ENCODE data around the gene SYT13.

SYT13 gene

DNA sequence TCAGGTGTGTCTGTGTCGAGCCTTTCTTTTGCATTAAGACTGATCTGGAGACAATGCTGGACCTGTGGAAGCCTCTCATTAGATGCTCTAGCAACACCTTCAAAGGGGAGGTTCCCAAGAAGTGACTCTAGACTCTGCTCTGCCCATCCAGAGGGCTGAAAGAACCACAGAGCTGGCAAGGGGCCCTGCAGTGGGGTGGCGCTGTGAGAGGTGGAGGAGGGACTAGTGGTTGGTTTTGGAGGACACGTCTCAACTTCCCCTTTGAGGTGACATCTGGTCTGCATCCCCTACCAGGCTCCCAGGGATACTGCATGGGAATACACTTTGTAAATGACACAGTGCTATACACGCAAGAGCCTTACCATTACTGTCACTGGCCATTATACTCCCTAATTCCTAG is 34.2 kb upstream of the SYT13 start:
- TF ChIP-seq, protein P1, sequence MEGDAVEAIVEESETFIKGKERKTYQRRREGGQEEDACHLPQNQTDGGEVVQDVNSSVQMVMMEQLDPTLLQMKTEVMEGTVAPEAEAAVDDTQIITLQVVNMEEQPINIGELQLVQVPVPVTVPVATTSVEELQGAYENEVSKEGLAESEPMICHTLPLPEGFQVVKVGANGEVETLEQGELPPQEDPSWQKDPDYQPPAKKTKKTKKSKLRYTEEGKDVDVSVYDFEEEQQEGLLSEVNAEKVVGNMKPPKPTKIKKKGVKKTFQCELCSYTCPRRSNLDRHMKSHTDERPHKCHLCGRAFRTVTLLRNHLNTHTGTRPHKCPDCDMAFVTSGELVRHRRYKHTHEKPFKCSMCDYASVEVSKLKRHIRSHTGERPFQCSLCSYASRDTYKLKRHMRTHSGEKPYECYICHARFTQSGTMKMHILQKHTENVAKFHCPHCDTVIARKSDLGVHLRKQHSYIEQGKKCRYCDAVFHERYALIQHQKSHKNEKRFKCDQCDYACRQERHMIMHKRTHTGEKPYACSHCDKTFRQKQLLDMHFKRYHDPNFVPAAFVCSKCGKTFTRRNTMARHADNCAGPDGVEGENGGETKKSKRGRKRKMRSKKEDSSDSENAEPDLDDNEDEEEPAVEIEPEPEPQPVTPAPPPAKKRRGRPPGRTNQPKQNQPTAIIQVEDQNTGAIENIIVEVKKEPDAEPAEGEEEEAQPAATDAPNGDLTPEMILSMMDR (IDR thresholded peaks at IDR 0.05), result no peak

DNA sequence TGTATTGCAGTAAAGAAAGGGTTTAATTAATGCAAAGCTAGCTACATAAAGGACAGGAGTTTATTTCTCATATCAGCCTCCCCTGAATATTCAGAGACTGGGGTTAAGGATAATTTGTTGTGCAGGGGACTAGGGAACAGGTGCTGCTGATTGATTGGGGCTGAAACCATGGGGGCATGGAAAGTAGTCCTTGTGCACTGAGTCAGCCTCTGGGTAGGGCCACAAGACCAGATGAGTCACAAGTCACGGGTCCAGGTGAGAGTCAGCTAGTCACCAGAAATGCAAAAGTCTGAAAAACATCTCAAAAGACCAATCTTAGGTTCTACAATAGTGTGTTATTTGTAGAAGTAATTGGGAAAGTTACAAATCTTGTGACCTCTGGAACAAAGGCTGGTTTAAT is 32.9 kb upstream of the SYT13 start:
- TF ChIP-seq, protein P1 (IDR thresholded peaks at IDR 0.05), result no peak

DNA sequence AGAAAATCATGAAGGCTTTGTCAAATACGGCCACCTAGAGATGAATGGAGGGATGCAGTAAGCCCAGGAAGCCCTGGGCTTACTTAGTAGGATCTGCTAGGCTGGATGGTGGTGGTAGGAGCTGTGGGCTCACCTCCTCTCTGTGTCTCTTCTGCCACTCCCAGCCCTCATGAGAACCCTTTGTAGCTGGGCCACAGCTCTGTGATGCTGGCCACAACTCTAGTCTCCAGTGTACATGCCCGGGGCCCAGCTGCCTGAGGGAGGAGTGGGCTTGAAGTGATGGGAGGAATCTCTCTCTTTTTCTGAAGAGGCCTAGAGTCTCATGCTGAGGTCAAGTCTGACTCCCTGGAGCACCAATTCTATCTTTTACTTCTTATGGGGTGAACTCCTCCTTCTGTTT is 32.4 kb upstream of the SYT13 start:
- TF ChIP-seq, protein P1 (IDR thresholded peaks at IDR 0.05), result no peak

DNA sequence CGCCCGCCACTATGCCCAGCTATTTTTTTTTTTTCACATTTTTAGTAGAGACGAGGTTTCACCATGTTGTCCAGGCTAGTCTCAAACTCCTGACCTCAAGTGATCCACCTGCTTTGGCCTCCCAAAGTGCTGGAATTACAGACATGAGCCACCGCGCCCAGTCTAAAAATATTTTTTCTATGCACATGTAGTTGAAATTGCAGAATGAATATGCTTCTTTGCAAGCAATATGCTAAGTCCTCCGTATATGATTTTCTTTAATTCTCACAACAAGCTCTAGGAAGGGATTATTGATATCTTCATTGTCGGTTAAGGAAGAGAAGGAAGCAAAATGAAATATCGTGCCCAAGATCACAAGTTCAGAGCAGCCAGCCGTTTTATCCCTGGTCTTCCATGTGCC is 30.1 kb upstream of the SYT13 start:
- TF ChIP-seq, protein P1 (IDR thresholded peaks at IDR 0.05), result no peak

DNA sequence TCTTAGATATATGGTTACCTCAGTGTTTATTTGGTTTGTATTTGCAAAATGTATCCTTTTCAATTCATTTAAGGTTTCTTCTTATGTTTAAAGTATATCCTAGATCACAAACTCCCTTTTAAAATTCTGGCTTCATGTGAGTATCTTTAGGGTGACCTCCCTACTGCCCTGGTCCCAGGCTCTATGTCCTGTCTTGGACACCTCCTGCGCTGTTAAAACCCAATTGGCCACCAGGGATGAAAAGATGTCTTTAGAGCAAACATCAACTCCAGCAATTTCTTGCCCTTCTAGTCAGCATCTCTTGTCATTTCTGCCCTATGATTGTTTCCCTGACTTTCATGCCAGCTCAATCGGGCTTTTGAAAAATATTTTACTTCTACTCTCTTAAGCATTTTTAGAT is 28.8 kb upstream of the SYT13 start:
- TF ChIP-seq, protein P1 (IDR thresholded peaks at IDR 0.05), result no peak

DNA sequence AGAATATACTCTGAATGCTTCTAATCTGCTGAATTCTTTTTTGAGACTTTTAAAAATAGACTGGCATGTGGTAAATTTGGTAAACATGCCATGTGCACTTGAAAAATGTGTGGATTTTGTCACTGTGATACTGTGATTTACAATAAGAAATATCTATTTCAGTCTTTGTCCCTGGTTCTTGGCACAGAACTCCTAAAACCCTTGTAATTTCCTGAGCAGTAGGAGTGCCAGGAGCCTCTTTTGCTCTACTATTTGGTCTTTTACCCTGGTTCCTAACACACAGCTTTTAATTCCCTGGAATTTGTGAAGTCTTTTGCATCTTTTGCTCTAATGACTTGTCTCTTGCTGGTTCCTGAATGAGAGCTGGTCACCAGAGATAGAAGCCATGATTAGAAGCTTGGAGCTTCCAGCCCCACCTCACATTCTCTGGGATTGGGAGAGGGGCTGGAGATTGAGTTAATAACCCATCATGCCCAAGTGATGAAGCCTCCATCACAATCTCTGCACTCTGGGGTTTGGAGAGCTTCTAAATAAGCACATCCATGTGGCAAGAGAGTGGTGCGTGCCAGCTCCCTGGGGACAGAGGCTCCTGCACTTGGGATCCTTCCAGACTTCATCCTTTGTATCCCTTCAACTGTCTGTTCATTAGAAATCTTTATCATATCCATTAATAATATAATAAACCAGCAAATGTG is 27.2 kb upstream of the SYT13 start:
- TF ChIP-seq, protein P1 (IDR thresholded peaks at IDR 0.05), result no peak

DNA sequence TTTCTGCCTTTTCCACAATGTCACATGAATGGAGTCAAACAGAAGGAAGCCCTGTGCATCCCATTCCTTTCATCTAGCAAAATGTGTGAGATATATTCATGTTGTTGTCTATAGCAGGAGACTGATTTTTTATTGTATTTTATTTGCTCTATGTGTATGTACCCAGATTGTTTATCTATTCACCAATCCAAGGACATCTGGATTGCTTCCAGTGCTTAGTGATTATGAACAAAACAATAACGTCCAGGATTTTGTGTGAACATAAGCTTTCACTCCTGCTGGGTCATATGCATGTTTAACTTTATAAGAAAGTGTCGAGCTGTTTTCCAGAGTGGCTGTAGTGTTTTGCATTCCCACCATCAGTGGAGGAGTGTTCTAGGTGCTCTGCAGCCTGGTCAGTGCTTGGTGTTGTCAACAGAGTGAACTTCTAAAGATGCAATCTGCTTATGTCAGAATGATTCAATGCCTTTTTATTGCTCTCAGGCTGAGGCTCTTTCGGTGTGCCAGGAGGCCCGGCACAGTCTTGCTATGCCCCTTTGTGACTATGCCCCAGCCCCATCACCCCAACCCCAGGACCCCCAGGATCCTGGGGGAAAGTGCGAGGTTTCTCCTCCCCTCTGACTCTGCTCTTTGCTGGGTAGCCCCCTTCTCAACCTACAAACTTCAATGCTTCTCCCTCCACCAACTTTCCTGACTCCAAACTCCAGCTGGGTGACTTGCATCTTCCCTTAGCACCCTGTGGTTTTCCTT is 19.9 kb upstream of the SYT13 start:
- TF ChIP-seq, protein P1 (IDR thresholded peaks at IDR 0.05), result no peak
